ENCODE measurements around the gene HBS1L.

Gene HBS1L

DNA sequence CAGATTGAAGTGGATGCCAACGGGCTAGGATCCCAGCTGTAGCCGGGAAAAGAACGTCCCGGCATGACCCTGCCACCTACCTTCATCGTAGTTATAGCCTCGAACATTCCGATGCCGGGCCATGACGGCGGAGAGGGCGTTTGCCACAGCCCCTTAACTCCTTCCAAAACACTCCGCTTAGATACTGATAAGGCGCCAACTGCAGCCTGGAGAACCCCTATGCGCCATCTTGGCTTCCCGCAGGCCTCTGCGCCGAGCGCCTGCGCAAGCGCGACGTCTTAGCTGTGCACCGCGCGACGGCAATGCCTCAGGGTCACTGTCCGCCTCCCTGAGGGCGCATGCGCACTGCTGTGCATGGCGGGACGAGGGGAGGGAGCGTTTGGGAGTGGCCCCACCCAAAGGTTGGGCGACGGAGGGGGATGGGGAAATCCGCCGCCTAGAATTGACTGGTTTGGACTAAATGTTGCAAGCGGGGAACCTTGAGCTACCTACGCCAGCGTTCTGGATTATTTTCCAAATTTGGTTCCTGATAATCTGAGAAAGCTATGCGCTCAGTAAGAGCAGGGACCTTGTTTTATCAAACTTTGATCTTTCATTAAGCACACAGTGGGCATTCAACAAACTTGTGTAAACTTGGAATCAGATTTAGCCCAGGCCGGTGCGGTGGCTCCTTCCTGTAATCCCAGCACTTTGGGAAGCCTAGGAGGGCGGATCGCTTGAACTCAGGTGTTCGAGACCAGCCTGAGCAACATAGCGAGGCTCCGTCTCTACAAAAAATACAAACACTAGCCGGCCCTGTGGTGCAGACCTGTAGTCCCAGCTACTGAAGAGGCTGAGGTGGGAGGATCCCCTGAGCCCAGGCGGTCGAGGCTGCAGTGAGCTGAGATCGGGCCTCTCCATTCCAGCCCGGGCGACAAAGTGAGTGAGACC is at the start of gene HBS1L:
Gene HBS1L (minus strand): TSS at position 254 of the 930 bp plus-strand sequence. CDS start 131 bp downstream, at position 123.
- DNase-seq (ENCODE audit: low read depth in 2 of 2), result peak; percentile 97

- no peak for DNase-seq (ENCODE audit: low read depth in 2 of 2)
Observed at GRCh38 chr6:135104199-135104598, 49.6 kb upstream of the HBS1L start.

DNA sequence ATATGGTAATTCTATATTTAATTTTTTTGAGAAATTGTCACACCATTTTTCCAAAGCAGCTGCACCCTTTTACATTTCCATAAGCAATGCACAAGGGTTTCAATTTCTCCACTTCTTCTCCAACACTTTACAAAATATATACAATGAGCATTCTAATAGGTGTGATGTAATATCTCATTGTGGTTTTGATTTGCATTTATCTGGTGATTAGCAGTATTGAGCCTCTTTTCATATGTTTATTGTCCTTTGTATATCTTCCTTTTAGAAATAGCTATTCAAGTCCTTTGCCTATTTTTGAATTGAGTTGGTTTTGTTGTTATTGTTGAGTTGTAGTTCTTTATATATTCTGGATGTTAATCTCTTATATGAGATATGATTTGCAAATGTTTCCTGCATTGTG is 47.6 kb upstream of the HBS1L start:
- DNase-seq (ENCODE audit: low read depth in 2 of 2), result no peak

DNA sequence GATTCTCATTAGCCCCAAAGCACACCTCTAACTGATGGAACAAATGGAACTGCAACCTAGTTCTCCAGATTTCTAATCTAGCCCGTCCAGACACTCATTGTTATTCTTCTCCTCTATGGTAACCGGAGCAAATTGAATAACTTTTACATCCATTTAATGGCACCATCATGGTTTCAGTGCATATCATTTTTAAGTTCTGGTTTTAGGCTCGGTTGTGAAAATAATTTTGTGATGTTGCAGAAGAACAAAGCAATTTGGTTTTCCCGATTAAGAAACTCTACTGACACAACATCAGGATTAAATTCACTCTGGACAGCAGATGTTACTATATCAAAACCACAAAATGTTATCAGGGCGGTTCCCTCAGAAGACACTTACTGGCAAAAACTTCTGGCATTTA is 42.5 kb upstream of the HBS1L start:
- no peak for DNase-seq (ENCODE audit: low read depth in 2 of 2)

GRCh38 chr6:135096403-135097130 is 41.9 kb upstream of the HBS1L start:
- no peak for DNase-seq (ENCODE audit: low read depth in 2 of 2)

DNA sequence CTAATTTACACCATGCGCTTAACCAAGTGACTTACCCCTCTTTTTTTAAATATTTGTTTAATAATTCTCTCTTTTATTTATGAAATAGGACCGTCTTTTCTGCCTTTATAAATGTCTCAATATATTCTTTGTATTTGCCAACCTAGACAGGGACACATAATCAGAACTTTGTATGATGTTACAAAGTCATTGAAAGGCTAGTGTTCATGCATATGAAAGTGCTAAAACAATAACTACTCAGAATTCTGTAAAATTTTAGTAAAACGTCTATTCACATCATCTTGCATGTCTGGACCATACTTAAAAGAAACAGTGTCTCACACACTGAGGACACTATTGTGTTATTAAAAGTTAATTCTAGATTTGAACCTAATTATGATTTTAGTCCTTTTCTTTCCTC is 41.1 kb upstream of the HBS1L start:
- no peak for DNase-seq (ENCODE audit: low read depth in 2 of 2)

GRCh38 chr6:135094403-135094821 is 39.8 kb upstream of the HBS1L start:
- no peak for DNase-seq (ENCODE audit: low read depth in 2 of 2)

DNA sequence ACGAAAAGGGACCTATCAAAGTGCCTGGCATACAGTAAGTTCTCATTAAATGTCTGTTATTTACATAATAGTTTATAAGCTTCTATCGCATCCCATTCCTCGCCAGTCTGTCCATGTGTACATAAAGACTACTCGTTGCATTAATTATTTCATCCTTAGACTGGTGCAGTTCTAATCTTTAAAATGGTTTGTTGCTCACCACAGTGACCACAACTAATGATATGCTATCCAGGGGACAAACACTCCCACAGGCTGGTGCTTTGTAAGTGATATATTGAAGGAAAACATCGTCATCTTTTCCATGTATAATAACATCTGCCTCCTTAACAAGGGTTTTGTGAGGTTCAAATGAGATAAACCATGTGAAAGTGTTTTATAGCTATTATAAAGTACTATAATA is 39.0 kb upstream of the HBS1L start:
- no peak for DNase-seq (ENCODE audit: low read depth in 2 of 2)

- no peak for DNase-seq (ENCODE audit: low read depth in 2 of 2)
Observed at GRCh38 chr6:135092724-135093123, 38.1 kb upstream of the HBS1L start.

DNA sequence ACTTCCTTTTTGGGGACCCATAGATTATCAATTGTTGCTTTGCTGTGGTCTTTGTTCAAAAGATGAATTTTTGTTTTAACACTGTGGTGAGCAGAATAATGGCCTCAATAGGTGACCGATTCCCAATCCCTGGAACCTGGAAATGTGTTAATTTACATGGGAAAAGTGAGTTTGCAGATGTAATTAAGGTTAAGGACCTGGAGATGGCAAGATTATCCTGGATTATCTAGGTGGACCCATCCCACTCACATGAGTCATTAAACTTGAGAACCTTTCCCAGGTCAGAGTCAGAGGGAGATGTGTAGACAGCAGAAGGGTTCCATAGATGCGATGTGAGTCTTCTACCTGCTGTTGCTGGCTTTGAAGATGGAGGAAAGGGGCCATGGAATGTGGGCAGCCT is 36.2 kb upstream of the HBS1L start:
- no peak for DNase-seq (ENCODE audit: low read depth in 2 of 2)

DNA sequence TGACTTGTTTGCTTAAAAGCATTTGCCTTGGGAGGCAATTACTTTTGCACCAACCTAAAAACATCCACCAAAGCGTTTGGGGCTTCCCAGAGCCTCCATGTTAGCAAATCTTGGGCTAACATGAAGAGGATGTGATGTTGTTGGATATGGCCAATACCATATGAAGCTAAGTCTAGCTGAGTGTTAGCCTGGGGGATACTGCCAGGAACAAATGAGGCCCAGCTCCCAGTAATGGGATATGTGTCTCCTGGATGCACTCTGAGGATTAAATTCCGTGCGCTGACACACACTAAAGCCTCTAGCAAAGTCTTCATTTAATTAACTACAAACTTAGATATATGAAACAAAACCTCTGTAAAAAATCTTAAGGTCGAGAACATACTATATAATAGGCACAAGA is 35.3 kb upstream of the HBS1L start:
- no peak for DNase-seq (ENCODE audit: low read depth in 2 of 2)

GRCh38 chr6:135088818-135089809 is 34.5 kb upstream of the HBS1L start:
- peak; percentile 51 to 54 for DNase-seq (ENCODE audit: low read depth in 2 of 2)

DNA sequence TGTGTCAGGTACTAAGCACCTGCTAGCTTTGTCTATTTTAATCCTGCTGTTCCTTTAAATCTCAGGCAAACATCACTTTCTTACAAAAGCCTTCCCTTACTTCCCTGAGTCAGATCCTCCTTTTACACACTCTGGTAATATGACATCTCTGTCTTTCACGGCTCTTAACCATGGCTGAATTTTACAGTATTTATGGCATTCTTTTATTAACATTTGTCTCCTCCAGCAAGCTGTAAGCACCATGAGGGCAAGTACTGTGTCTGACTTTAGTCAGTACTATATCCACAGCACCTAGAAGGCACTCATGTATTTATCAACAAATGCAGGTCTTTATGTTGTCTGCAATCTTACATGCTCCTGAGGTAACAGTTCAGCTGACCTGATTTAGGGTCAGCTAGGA is 33.7 kb upstream of the HBS1L start:
- no peak for DNase-seq (ENCODE audit: low read depth in 2 of 2)

GRCh38 chr6:135087803-135088202 is 33.2 kb upstream of the HBS1L start:
- DNase-seq (ENCODE audit: low read depth in 2 of 2), result no peak

GRCh38 chr6:135087403-135087802 is 32.8 kb upstream of the HBS1L start:
- DNase-seq (ENCODE audit: low read depth in 2 of 2), result no peak

GRCh38 chr6:135086414-135086764 is 31.8 kb upstream of the HBS1L start:
- DNase-seq (ENCODE audit: low read depth in 2 of 2), result no peak

- DNase-seq (ENCODE audit: low read depth in 2 of 2), result no peak
Observed at GRCh38 chr6:135085700-135086413, 31.2 kb upstream of the HBS1L start.

GRCh38 chr6:135084916-135085269 is 30.3 kb upstream of the HBS1L start:
- DNase-seq (ENCODE audit: low read depth in 2 of 2), result no peak

DNA sequence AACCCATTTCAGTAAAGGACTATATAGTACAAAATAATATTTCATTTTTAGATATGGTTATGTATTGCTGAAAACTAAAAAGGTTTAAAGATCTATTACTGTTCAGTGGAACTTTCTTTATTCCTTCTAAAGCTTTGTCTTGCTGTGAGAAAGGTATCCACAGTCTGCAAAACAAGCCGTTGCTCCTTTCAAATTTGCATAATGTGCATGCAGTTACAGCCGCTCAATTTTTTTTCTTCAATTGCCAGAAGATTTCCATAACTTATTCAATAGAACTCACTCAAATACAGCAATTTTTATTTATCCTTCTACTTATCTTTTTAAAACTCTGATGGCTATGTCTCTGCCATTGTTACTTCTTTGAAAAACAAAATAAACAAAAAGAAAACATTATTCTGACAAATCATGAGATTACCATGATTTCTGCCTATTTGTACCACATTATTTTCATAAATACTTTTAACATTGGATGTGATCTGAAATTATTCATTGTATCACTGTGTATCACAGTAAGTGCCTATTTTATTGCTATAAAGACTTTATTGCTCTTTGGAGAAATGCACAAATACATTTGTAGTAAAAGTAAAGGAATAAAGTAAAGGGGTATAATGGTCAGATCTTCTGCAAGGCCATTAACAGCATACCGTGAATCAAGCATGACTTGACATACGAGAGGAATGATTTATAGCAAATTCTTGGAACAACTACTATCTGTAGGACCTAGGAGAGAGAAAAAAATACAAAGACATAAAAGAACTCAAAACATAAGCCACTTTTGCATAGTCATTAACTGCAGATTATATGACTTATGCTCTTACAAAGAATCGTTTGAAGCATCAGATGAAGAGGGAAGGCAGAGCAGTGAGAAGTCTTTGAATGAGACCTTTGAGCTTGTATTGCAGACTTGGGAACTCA is 29.6 kb upstream of the HBS1L start:
- no peak for DNase-seq (ENCODE audit: low read depth in 2 of 2)

GRCh38 chr6:135081966-135082365 is 27.3 kb upstream of the HBS1L start:
- no peak for DNase-seq (ENCODE audit: low read depth in 2 of 2)
